ENCODE data around the gene PCDHB13. TPM values are rescaled to one million over a fixed set of nuclear protein-coding genes. Genes with fewer than 3 reads are reported as not detected.
A peak's percentile ranks its signal among the peaks of the same experiment; 100 is the strongest.
"Not testable (repeated sequence)": the region's sequence is repeated elsewhere in the genome, so short reads cannot be mapped to it uniquely, and the experiment has no call there.

The PCDHB13 gene
- 7.1 TPM for total RNA-seq (ENCODE audit: unreplicated experiment)
- long read RNA-seq, full-length matches to known transcripts: 1 of 1 reads
- long read RNA-seq, partial matches to known transcripts: 0 of 1 reads
- long read RNA-seq, other reads (novel, unspliced or antisense): 0 of 1 reads

- TF ChIP-seq CTCF (IDR thresholded peaks at IDR 0.05; ENCODE audit: unreplicated experiment): peak; percentile 32
- Mint-ChIP-seq H3K4me3 (ENCODE audit: unreplicated experiment) (peak within 1 kb of the TSS; percentile 67), H3K36me3 (ENCODE audit: low read depth, unreplicated experiment) (peaks cover 42% of the 10 kb centered on the region), H3K27ac (ENCODE audit: unreplicated experiment) (peak within 1 kb of the TSS; percentile 7), H3K9me3 (ENCODE audit: unreplicated experiment) (peaks cover 21% of the 10 kb centered on the region)
- H3K4me1 Mint-ChIP-seq (ENCODE audit: unreplicated experiment); H3K27me3 Mint-ChIP-seq (ENCODE audit: unreplicated experiment): not testable (repeated sequence)
- peak; percentile 64 for DNase-seq (ENCODE audit: low spot score)
Observed at GRCh38 chr5:141213656-141214339, at the start of gene PCDHB13. Gene PCDHB13, plus strand, starts transcription at chr5:141213919. Its CDS starts 205 bp downstream, at chr5:141214124.

- peak; percentile 75 for TF ChIP-seq CTCF (IDR thresholded peaks at IDR 0.05; ENCODE audit: unreplicated experiment)
- Mint-ChIP-seq H3K27me3 (ENCODE audit: unreplicated experiment) (peaks cover 5% of the 10 kb centered on the region), H3K27ac (ENCODE audit: unreplicated experiment) (peak within 1 kb of the TSS; percentile 21), H3K36me3 (ENCODE audit: low read depth, unreplicated experiment) (peaks cover 11% of the 10 kb centered on the region), H3K4me1 (ENCODE audit: unreplicated experiment) (peaks cover 6% of the 10 kb centered on the region), H3K4me3 (ENCODE audit: unreplicated experiment) (peak within 1 kb of the TSS; percentile 14), H3K9me3 (ENCODE audit: unreplicated experiment) (peaks cover 6% of the 10 kb centered on the region)
- DNase-seq (ENCODE audit: low spot score): peak; percentile 51
Observed at GRCh38 chr5:141172381-141173204, 41.1 kb upstream of the PCDHB13 start, which contains the start of gene PCDHB7. Gene PCDHB7, plus strand, starts transcription at chr5:141172644. Its CDS starts 192 bp downstream, at chr5:141172836.

- Mint-ChIP-seq H3K4me3 (ENCODE audit: unreplicated experiment) (peak overlapping the region; percentile 63), H3K36me3 (ENCODE audit: low read depth, unreplicated experiment) (peaks cover 11% of the 10 kb centered on the region)
- not testable (repeated sequence) for H3K27me3 Mint-ChIP-seq (ENCODE audit: unreplicated experiment); DNase-seq (ENCODE audit: low spot score); H3K27ac Mint-ChIP-seq (ENCODE audit: unreplicated experiment); H3K9me3 Mint-ChIP-seq (ENCODE audit: unreplicated experiment); H3K4me1 Mint-ChIP-seq (ENCODE audit: unreplicated experiment)
Observed at GRCh38 chr5:141174291-141175104, 39.2 kb upstream of the PCDHB13 start.

GRCh38 chr5:141175933-141176332, 37.8 kb upstream of the PCDHB13 start:
- Mint-ChIP-seq H3K27ac (ENCODE audit: unreplicated experiment) (no peak overlapping the region), H3K27me3 (ENCODE audit: unreplicated experiment) (peaks cover 5% of the 10 kb centered on the region), H3K36me3 (ENCODE audit: low read depth, unreplicated experiment) (peaks cover 17% of the 10 kb centered on the region), H3K9me3 (ENCODE audit: unreplicated experiment) (peaks cover 6% of the 10 kb centered on the region), H3K4me1 (ENCODE audit: unreplicated experiment) (peaks cover 6% of the 10 kb centered on the region), H3K4me3 (ENCODE audit: unreplicated experiment) (no peak overlapping the region)
- DNase-seq (ENCODE audit: low spot score): no peak
- no peak for TF ChIP-seq CTCF (IDR thresholded peaks at IDR 0.05; ENCODE audit: unreplicated experiment)

- not testable (repeated sequence) for H3K4me1 Mint-ChIP-seq (ENCODE audit: unreplicated experiment); DNase-seq (ENCODE audit: low spot score); H3K4me3 Mint-ChIP-seq (ENCODE audit: unreplicated experiment); H3K27me3 Mint-ChIP-seq (ENCODE audit: unreplicated experiment); H3K27ac Mint-ChIP-seq (ENCODE audit: unreplicated experiment)
- Mint-ChIP-seq H3K9me3 (ENCODE audit: unreplicated experiment) (peaks cover 13% of the 10 kb centered on the region), H3K36me3 (ENCODE audit: low read depth, unreplicated experiment) (peaks cover 24% of the 10 kb centered on the region)
Observed at GRCh38 chr5:141177577-141178191, 36.0 kb upstream of the PCDHB13 start, which contains the start of gene PCDHB8. Gene PCDHB8, plus strand, starts transcription at chr5:141177790. Its CDS starts 245 bp downstream, at chr5:141178035.

GRCh38 chr5:141179371-141179770, 34.3 kb upstream of the PCDHB13 start:
- DNase-seq (ENCODE audit: low spot score); H3K4me3 Mint-ChIP-seq (ENCODE audit: unreplicated experiment); H3K27me3 Mint-ChIP-seq (ENCODE audit: unreplicated experiment); H3K4me1 Mint-ChIP-seq (ENCODE audit: unreplicated experiment); H3K27ac Mint-ChIP-seq (ENCODE audit: unreplicated experiment): not testable (repeated sequence)
- Mint-ChIP-seq H3K9me3 (ENCODE audit: unreplicated experiment) (peaks cover 13% of the 10 kb centered on the region), H3K36me3 (ENCODE audit: low read depth, unreplicated experiment) (peaks cover 29% of the 10 kb centered on the region)

GRCh38 chr5:141179876-141180275, 33.8 kb upstream of the PCDHB13 start:
- not testable (repeated sequence) for H3K27me3 Mint-ChIP-seq (ENCODE audit: unreplicated experiment); H3K27ac Mint-ChIP-seq (ENCODE audit: unreplicated experiment); DNase-seq (ENCODE audit: low spot score); H3K4me1 Mint-ChIP-seq (ENCODE audit: unreplicated experiment)
- peak overlapping the region; percentile 33 for H3K4me3 Mint-ChIP-seq (ENCODE audit: unreplicated experiment)
- peaks cover 16% of the 10 kb centered on the region for H3K9me3 Mint-ChIP-seq (ENCODE audit: unreplicated experiment)
- peaks cover 32% of the 10 kb centered on the region for H3K36me3 Mint-ChIP-seq (ENCODE audit: low read depth, unreplicated experiment)
